NK-92 (cell line): ENCODE measurements around the gene CRYBB1.

Experiments
- DNase-seq: peaks from one replicate; lab custom pipeline; 2025; ENCODE audit not compliant: unreplicated experiment; lab: John Stamatoyannopoulos, UW

CRYBB1 gene

DNA sequence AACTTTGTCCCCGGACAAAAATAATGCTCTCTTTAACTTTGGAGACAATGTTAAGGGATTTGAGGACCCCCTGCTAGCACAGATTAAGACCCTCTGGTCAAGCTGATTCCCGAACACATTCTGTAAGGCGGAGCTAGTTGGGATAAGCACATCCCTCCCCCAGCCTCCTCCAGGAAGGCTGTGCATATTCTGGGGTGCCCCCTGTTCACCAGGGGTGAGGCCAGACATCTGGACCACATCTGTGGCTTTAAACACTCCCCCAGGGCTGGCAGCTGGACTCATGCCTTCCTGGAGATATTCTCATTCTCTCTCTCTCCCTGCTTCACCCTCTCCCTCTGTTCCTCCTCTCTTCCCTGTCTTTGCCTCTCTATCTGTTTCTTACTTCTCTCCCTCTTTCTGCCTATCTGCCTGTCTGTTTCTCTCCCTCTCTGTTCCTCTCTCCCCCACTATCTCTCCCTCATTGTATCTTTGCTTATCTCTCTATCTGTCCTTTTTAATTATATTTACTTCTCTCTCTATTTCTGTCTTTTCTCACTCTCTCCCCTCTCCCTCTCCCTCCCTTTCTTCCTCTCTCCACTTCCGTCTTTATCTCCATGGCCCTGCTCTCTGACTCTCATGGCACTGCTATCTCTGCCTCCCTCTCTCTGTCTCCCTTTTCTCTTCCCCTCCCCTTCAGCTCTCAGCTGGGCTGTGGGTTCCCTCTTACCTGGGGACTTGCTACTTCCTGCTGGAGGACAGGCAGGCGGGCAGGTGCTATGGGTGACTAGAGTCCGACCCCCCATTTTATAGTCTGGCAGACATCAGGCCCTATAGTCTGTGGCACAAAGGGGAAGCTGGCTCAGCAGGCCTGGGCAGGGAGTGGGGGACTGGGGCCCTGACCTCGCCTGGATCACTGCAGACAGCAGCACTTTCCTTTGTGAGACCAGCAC is at the start of gene CRYBB1:
Gene CRYBB1, minus strand, starts transcription at position 757 of the 929 bp plus-strand sequence. CDS start 1,708 bp downstream, outside the sequence.
- no peak for DNase-seq

DNA sequence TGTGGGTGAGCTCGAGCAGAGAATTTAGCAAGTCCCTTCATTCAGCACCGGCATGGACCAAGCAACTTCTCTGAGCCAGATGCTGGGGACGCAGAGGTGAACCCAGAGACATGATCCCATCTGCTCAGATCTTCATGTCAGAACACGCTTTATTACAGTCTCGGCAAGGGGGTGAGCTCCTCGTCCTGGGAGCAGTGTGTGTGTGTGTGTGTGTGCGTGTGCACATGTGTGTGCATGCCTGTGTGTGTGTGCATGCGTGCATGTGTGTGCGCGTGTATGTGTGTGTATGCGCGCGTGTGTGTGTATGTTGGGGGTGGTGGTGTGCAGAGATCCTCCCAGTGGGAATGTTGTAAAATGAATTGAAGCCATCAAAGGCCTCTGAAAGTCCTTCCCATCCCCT is 49.3 kb upstream of the CRYBB1 start:
- no peak for DNase-seq

DNA sequence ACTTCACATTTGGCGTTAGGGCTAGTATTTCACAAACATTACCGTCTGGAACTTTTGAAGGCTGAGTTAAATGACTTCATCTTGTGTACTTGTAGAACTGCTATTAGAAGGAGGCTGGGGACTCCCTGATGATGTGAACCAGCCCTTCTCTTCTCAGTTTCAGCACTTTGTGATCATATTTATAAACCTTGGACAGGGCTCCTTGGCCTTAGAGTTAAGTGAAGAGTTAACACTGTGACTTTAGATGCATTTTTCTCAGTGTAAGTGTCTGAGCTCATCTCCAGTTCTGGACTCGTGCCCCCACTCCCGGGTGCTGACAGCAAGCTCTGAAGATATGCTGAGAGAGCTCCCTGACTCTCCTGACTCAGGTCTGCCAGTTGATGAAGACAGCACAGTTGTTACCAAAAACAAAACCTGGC is 48.0 kb upstream of the CRYBB1 start:
- DNase-seq: no peak

DNA sequence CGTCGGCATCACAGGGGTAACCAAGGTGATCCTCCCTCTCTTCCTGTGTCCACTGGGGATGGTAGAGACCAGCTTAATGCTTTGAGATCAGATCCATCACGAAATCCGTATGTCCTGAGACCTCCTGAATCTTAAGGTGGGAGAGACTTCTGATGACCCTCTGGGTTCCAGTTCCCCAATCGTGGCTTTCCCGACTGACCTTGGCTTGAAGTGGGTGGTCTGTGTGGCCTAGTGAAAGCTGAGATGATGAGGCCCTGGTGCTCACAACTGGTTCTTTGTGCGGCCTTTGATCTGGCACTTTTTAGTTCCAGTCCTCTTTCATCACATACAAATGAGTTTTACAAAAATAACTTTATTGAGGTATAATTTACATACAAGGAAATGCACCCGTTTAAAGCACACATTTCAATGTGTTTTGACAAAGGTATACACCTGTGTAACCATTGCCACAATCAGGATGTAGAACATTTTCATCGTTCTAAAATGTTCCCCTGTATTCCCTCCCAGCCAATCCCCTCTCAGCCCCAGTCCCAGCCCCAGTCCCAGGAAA is 45.6 kb upstream of the CRYBB1 start:
- DNase-seq: no peak

DNA sequence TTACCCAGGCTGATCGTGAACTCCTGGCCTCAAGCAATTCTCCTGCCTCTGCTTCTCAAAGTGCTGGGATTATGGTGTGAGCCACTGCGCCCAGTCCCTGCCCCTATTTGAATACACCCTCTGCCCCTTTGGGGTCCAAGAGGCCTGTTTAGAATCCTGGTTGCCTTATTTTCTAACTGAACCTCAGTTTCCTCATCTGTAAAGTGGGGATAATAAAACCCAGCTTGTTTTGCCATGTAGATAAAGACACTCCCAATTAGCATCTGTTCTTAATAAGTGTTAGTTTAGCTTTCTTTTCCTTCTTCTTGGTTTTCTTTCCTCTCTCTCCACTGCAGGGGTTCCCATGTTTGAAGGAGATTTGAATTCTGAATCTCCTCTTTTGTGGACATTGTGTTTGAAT is 44.3 kb upstream of the CRYBB1 start:
- no peak for DNase-seq

DNA sequence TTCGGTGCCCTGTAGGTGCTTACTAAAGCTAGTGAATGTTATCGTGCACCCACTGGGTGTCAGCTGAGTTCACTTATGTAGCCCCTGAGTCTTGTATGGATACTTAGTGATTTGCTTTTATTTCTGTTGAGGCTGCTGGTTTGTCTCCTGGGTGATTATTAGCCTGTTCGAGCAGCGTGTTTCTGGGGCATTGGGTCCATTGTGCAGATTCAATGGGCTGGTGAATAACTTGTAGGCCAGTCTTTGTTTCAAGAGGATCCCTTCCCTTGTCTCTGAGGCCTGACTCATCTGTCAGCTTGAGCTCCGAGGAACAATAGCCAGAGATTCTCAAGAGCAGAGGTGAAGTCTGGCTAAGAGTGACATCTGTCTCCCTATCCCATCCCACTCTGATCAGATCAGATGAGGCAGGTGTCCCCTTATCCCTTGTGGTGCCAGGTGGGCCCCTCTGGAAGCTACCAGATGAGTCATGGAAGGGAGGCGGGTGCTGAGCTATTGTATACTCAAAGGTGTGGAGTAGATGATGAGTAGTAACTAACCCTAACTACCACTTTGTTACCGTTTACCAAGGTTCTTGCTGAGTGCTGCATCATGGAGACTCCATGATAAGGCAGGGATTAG is 43.2 kb upstream of the CRYBB1 start:
- no peak for DNase-seq

DNA sequence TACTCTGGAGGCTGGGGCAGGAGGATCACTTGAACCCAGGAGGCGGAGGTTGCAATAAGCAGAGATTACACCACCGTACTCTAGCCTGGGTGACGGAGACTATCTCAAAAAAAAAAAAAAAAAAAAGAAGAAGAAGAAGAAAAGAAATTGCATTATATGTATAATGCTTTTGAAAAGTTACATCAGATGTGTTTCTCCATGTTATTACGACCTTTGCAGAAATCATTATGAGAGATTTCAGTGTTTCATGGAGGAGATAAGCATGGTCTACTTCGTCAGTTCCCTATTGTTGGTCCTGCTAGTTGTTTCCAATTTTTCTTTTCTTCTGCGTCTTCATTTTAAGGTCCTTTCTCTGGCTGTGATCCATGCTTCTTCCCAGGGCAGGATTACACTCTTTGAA is 42.5 kb upstream of the CRYBB1 start:
- DNase-seq: no peak

DNA sequence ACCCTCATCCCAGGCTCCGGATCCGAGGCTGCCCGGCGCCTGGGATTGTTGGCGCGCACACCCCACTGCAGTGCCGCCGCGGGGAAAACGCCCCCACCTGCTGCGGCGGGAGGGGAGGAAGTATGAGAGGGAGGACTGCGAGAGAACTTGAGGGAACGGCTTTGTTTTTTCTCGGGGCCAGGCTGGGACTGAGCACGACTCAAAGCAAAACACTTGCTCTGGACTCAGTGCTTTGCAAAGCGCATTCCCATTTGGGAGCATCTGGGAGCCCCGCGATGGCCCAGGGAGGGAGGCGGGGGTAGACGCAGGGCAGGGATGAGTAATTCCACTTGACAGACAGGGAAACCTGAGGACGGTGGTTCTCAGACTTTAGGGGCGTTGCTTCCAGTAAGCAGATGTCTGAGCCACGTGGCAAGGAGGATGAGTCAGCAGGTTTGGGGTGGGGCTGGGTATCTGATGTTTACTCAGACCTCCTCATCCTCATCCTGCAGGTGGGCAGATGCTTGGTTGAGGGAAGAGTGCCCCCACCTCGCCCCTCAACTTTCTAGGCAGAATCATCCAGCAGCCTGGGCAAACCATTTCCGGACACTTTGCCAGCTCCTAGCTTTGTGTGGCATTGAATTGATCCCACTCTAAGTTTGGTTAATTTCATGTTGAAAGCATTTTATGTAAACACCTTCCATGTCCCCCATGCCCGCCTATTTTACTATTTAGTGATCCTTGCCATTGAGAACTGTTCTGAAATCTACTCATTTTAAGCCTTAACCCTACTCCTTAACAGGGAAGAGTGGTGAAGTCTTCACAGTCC is 41.0 kb upstream of the CRYBB1 start:
- no peak for DNase-seq

DNA sequence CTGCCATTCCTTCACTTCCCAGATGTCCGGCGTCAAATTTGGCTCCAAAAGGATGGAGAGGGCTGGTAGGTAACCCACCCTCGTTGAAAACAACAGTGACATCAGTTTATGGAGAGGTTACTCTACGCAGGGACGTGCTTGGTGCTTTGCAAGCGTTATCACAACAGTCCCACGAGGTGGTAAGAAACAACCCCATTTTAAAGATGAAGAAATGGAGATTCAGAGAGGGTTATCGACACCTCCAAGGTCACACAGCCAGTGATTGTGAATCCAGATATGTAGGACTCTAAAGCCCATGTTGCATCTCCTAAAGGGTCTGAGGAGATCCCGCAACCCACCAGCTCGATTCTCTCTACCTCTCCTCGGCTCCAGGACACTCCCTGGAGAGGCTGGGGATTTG is 40.3 kb upstream of the CRYBB1 start:
- DNase-seq: no peak

DNA sequence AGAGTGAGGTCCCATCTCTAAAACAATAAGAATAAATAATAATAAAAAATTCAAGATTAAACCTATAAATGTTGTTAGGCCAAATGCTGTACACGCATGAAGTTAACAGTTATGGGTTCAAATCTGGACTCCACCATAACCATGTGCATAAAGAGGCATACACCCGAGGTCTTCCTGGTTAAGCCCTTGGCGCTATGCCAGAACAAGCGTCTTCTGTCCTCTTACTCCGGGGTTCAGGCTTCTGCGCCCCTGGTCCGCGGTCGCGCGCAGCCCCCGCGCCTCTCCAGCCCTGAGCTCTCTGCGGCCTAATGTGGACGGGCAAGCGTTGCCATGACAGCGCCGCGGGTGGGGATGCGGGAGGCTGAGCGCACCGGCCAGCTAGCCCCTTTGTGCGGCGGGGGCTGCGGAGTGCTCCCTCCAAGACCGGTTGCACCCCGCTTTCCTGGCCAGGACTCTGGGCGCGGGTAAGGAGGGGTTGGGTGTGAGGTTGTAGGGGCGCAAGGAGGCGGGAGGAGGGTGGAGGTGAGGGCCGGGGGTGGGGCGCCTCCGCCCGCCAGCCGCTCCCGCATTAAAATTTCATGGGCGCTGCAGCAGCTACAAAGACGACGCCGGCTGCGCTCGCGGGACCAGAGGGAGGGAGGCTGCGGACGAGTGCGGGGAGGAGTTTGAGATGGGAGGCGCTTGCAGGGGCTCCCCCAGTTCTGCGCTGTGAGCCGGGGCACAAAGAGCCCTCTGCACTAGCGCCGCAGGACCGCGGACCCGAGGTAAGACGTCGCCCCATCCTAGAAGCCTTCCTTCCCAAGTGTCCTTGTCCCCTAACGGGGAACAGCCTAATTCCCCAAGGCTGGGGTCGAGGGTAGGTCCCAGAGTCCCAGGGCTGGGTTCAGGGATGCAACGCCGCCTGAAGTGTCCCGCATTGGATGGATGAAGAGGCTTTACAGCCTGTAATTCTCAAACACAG is 39.3 kb upstream of the CRYBB1 start, which contains the start of gene MIAT:
Gene MIAT, plus strand, starts transcription at position 698 of the 961 bp plus-strand sequence.
- no peak for DNase-seq

DNA sequence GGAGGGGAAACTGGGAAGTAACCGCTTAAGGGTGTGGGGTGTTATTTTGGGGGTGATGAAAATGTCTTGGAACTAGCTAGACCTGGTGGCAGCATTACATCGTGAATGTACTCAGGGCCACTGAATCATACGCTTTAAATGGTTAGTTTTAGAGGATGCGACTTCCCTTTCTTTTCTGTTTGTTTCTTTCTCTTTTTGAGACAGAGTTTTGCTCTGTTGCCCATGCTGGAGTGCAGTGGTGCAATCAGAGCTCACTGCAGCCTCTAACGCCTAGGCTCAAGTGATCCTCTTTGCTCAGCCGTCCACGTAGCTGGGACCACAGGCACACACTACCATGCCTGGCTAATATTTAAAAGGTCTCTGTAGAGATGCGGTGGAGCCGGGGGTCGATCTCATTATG is 34.0 kb upstream of the CRYBB1 start:
- no peak for DNase-seq

DNA sequence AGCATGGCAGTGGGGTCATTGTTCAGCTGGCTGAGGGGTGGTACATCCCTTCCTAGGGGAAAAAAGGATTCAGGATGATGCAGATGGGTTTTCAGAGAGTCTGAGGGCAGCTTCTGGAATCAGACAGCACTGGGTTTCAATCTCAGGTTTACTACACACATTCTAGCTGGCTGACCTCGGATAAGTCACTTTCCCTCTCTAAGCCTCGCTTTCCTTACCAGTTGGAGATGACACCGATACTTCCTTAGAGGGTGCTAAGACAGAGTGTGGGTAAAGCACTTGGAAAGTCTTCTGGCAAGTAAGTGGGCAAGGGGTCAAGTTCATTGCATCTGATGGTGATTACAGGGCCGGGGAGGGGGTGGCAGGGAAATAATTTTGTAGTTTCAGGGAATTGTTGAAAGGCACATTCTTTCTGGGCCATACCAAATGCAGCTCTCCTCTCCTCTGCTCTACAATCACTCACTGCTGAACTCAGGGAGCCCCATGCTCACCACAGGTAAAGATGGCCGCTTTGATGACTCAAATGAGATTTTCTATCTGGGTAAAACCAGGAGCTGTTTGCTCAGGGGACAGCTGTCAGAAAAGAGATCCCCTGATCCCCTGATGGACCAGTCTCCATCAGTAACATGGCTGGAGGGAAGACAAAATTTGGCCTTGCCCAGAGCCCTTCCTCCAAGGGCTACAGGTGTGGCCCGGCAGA is 33.0 kb upstream of the CRYBB1 start:
- DNase-seq: no peak

DNA sequence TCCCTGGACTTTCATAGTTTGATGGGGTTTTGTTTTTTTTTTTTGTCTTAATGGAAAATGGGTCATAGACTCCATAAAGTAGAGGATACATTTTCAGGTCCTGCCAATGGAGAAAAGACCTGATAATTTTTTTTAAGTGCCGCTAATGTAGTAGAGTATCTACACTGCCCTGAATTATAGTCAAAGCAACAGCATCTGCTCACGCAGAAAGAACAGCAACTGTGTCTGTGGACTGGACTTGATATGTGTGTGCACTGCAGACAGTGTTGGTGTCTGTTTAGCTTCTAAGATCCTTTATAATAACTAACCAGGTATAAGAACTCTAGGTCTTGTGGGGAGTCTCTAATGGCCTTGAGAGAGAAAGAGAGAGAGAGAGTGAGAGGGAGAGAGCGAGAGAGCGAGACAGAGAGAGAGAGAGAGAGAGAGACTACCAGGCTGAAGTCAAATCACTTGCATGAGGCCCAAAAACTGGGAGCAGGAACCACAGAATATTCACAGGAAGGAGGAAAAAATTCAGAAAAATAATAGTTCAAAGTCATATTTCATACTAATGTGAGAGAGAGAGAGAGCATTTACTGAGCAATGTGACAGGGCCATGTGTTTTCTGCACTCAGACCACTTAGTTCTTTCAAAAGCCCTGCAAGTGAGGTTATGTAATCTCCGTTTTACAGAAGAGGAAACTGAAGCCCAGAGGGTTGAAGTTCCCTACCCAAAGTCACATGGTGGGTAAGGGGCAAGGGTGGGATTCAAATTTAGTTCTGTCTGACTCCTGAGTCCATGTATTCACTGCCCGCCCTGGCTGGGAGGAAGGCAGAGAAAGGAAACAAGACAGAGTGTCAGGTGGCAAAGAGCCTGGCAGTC is 30.9 kb upstream of the CRYBB1 start:
- no peak for DNase-seq

DNA sequence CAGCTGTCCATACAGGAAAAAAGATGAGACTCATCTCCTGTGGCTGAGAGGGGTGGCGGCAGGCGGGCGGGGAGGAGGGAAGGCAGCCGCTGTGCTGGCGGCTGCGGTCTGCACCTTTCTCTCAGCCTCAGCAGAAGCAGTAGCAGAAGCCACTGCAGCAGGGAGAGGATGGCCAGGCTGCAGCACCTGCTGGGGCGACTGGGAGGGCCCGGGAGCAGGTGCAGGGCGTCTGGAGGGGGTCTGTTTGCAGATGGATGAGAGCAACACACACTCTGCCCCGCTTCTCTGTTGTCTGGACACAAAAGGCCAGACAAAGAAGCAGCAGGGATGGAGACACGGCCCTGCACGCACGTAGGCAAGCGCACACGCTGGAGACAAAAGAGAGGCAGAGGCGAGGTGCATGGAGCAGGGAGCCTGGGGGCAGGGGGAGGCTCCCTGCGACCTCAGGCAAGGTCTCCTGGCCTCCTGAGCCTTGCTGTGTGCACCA is 30.2 kb upstream of the CRYBB1 start:
- DNase-seq: no peak

DNA sequence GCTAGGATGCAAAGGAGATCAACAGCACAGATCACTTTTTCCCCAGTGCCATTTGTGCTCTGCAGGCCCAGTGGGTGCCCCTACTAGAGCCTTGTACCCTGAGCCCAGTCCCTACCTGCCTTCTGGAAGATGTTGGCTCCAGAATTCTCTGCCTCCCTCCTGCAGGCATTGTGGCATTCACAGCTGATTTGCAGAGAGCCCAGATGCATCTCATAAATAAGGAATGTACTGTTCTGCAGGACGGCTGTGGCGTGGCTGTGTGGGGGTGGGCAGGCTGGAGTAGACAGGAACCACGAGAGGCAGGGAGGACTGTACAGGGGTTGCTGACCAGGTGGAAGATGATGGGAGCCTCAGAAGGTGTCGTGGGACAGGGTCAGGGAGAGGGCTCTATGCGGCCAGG is 28.3 kb upstream of the CRYBB1 start:
- DNase-seq: no peak

DNA sequence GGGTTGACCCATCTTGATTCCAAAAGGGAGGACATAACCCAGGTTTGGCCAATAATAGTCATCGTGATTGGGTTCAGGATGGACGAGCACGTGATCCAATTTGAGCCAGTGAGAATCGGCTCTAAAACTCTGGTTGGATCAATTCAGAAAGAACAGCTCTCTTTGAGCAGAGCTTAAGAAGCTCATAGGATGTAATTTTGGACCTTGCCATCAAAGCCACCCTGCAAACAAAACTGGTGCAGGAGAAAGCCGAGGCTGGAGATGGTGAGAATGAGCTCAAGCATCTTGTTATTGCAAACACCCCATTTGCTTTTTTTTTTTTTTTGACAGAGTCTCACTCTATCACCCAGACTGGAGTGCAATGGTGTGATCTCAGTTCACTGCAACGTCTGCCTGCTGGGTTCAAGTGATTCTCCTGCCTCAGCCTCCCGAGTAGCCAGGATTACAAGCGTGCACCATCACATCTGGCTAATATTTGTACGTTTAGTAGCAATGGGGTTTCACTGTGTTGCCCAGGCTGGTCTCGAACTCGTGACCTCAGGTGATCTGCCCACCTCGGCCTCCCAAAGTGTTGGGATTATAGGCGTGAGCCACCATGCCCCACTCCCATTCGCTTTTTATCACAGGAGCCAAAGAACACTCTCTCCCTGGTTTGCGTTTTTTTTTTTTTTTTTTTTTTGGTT is 25.7 kb upstream of the CRYBB1 start:
- no peak for DNase-seq

DNA sequence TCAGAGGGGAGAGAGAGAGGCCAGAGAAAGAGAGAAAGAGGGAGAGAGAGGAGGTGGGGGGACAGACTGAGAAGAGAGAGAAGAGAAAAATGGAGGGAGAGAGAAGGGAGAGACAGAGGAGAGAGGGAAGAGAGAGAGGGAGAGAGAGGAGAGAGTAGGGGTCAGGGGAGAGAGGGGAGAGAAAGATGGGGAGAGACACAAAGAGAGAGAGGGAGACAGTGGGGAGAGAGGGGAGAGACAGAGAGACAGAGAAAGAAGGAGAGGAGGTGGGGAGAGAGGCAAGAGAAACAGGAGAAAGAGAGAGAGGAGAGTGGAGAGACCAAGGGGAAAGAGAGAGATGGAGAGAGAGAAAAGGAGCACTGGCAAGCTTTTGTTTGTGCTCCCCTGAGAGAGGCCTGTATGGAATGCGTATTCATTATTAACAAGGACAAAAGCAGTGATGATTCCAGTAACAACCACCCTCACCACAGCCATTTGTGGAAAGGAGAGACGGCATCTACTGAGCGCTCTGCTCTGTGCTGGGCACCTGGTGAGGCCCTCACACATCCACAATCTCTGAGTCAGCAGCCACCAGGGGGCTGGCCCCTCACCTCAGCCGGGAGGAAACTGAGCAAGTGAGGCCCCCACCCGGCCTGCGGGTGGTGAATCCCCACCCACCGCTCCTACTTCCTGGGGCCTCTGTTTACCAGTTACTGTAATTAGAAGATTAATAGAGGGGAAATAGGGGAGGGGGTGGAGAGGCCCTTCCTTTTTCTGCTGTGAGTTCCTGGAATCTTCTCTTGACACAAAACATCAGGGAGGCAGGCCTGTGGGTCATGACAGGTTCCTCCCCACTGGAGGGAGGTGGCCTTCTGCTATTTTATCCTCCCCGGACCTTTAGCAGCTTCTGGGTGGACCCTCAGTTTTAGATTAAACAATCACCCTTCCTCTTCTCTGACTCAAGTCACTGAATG is 24.9 kb upstream of the CRYBB1 start:
- DNase-seq: no peak
